GM12873 (cell line): Measurements from ENCODE around the gene FBLN1.

Experiments
- CTCF ChIP-seq: IDR thresholded peaks from 2 replicates; pipeline ENCODE4 v1.5.1; 2012; ENCODE audit warnings: low read depth, mild to moderate bottlenecking, moderate library complexity, low read length, control low read depth; ENCODE audit not compliant: insufficient read depth; ENCODE audit errors: missing control alignments

Gene FBLN1

GRCh38 chr22:45627489-45628233, 125.0 kb downstream of the FBLN1 start:
- no peak for TF ChIP-seq CTCF

- TF ChIP-seq CTCF = no peak
These were observed 125.8 kb downstream of the FBLN1 start for GRCh38 chr22:45628515-45628914.

- no peak for TF ChIP-seq CTCF
These were observed 126.9 kb downstream of the FBLN1 start for GRCh38 chr22:45629469-45630089.

GRCh38 chr22:45630436-45630835, 127.8 kb downstream of the FBLN1 start:
- no peak for TF ChIP-seq CTCF

GRCh38 chr22:45631140-45631840, 128.6 kb downstream of the FBLN1 start:
- no peak for TF ChIP-seq CTCF

GRCh38 chr22:45631841-45632238, 129.2 kb downstream of the FBLN1 start:
- TF ChIP-seq CTCF = no peak

- no peak for TF ChIP-seq CTCF
These were observed 130.3 kb downstream of the FBLN1 start for GRCh38 chr22:45632791-45633515.
